NCI-H146 (cell line): ENCODE data around the gene BFSP1.

Source experiments
- DNase-seq: peaks from one replicate; lab custom pipeline; 2025; lab: John Stamatoyannopoulos, UW

The BFSP1 gene

GRCh38 chr20:17557675-17558006 is 26.5 kb upstream of the BFSP1 start:
- no peak for DNase-seq

- DNase-seq = no peak
These were observed 25.9 kb upstream of the BFSP1 start for GRCh38 chr20:17556837-17557674.

- no peak for DNase-seq
These were observed 23.9 kb upstream of the BFSP1 start for GRCh38 chr20:17555106-17555505.

DNA sequence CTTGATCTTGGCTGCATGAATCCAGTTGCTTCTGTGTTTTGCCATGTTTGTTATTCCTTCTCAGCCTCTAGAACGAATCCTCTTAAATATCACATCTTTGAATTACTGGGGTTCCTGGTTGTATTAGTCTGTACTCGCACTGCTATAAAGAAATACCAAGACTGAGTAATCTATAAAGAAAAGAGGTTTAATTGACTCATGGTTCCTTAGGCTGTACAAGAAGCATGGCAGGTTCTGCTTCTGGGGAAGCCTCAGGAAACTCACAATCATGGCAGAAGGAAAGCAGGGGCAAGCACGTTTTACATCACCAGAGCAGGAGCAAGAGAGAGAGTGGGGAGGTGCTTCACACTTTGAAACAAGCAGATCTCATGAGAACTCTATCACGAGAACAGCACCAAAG is 18.0 kb upstream of the BFSP1 start:
- DNase-seq = no peak

DNA sequence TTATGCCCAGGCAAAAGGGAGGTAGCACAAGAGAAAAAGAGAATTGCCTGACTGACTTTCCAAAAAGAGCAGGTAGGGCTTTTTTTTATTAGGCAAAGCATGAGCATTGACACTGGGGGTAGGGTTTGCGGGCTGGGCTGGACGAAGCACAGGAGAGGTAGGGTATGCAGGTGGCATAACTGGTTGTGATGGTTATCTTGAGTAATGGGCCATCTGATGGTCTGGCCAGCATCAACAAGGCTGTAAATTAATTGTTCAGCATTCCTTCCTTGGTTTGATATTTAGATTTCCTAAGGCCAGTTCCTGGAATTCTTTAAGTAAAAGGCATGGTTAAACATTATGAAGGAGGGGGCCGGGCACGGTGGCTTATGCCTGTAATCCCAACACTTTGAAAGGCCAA is 13.9 kb upstream of the BFSP1 start:
- DNase-seq = no peak

- no peak for DNase-seq
These were observed 12.5 kb upstream of the BFSP1 start for GRCh38 chr20:17543531-17544131.

DNA sequence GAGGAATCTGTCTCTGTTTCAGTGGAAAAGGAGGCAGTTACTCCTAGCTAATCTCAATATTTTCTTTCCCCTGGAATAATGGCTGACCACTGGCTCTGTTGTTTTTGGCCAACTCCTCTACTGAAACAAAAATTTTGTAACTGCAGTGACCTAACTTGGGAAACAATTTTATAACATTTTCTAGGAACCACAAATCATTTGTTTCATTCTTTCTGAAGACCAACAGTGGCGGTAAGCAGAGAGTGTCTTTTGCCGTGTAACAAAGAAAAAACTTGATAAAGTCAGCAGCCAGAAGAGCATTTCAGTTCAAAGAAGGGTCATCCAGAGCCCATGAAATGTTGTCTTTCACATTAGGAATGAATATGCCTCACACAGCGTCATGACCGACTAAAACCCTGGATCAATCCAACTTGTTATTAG is 11.8 kb upstream of the BFSP1 start:
- no peak for DNase-seq

DNA sequence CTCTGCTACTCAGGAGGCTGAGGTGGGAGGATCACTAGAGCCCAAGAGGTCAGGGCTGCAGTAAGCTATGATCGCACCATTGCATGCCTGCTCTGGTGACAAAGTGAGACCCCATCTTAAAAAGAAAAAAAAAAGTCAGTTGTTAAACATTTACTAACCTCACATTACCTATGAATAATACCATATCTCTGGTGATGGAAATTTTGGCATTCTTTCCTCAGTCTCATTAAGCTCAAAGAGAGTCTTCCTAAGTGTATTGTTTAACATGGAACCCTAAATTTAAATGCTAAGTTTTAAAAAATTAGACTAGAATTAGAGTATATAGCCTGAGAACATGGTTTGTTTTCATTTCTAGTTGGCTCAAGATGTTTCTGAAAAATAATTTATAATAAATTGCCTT is 11.3 kb upstream of the BFSP1 start:
- no peak for DNase-seq

DNA sequence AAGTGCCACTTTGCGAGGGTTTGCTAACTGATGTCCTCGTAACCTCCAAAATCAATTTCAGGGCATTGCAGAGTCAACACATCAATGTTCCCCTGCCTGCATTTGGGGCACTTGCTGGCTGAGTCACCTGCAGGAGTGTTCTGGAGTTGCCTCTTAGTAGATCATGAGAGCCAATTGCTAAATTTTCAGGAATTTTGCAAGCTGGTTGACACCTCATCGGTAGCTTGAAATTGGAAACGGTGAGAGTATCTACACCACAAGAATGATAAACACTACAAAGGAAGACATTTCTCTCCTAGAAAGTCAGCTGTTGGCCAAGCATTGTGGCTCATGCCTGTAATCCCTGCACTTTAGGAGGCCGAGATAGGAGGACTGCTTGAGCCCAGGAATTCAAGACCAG is 10.8 kb upstream of the BFSP1 start:
- DNase-seq = no peak

GRCh38 chr20:17541596-17541995 is 10.4 kb upstream of the BFSP1 start:
- DNase-seq = no peak

GRCh38 chr20:17538517-17539170 is 7.5 kb upstream of the BFSP1 start:
- DNase-seq = no peak

DNA sequence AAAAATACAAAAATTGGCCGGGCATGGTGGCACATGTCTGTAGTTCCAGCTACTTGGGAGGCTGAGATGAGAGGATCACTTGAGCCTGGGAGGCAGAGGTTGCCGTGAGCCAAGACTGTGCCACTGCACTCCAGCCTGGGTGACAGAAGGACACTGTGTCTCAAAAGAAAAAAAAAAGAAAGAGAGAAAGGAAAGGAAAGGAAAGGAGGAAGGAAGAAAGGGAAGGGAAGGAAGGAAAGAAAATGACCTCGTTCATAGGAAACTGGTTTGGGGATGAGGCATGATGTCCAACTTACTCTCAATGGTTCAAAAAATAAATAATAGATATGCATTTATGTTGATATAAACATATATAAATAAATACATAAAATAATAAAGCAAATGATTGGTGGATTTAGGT is 6.8 kb upstream of the BFSP1 start:
- DNase-seq = no peak

DNA sequence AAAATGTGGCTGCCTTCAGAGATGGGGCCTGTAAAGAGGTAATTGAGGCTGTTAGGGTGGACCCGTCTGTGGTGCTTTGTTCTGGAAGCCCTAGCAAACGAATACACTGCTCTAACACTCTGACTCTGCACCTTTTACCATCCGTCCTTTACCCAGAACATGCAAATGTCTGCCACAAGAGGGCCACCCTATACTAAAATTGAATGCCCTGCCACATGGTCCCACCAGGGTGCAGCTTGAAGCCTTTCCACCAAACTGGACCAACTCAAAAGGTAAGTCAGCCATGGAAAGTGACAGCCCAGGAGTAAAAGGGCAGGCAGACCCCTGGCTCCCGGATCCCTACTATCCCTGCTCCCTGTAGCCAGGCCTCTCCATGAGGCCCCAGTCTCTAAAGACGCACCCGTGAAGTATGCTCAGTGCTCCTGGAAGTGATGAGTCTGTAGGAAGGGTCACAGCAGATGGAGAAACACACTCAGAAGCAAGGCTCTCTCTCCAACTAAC is 5.8 kb upstream of the BFSP1 start:
- DNase-seq = peak; percentile 79

GRCh38 chr20:17534077-17534476 is 2.9 kb upstream of the BFSP1 start:
- DNase-seq = no peak

GRCh38 chr20:17533396-17533795 is 2.2 kb upstream of the BFSP1 start:
- peak; percentile 14 for DNase-seq

DNA sequence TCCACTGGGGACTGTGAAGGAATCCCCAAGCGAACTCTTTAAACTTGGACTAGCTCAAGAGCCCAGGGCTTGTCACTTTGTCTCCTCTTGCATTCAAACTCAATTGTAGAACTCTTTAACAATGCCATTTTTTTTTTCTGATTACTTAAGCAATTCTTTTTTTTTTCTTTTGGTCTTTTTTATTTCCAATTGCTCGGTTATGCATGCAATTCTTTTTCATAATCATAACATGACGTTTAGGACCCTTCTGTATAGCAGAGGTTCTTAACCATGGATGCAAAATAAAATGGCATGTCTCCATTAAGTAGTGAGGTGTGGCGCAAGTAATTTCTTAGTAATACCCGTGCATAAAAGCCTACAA is 466 bp upstream of the BFSP1 start:
- no peak for DNase-seq

DNA sequence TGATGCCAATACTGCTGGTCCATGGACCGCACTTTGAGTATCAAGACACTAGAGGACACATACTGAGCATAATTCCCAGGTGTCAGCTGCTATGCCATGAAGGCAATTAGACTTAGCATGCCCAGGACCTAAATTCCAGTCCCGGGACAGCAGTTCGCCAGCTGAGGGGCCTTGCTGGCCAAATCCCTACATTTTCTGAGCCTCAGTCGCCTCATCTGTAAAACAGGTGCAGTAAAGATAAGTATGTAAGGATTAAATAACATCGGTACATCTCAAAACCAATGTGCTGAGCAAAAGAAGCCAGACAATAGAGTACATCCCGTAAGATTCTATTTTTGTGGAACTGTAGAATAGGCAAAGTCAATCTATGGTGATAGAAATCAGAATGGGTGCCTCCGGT is 1.0 kb downstream of the BFSP1 start:
- no peak for DNase-seq

DNA sequence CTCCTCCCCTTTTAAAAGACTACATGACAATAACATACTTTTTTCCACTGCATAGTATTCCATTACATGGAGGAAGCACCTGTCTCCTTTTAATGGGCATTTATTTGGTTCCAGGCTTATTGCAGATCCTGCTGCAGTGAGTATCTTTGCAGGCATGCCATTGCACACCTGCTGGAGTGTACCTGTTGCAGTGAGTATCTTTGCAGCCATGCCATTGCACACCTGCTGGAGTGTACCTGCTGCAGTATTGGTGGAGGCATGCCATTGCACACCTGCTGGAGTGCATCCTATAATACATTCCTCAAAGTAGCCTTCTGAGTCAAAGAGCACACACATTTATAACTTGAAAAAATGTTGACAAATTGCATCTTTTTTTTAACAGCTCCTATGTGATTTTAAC is 1.6 kb downstream of the BFSP1 start:
- no peak for DNase-seq

DNA sequence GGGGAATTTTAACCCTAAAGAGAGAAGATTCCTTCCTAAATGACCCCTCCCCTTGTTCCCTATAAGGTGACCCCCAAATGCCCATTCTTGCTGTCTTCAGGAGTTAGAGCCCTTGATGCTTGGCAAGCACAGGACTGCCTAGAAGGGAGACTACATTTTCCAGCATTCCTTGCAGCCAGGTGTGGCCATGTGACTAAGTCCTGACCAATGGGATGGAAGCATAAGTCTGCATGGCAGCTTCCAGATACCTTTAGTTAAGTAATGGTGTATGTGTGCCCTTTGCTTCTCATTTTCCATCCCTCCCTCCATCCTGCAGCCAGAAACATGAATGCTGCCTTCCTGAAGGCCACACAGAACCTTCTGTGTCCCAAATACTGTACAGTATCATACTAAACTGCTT is 5.5 kb downstream of the BFSP1 start:
- DNase-seq = peak; percentile 45

- no peak for DNase-seq
These were observed 6.0 kb downstream of the BFSP1 start for GRCh38 chr20:17525132-17525531.

GRCh38 chr20:17524560-17524959 is 6.6 kb downstream of the BFSP1 start:
- no peak for DNase-seq

GRCh38 chr20:17523326-17523725 is 7.9 kb downstream of the BFSP1 start:
- DNase-seq = no peak

- DNase-seq = no peak
These were observed 8.7 kb downstream of the BFSP1 start for GRCh38 chr20:17522528-17522927.
